GM15510 (cell line): ENCODE data around the gene RPL18.

Source experiments
- POLR2A ChIP-seq: IDR thresholded peaks from 3 replicates; pipeline ENCODE4 v1.6.1; 2011; ENCODE audit warnings: borderline replicate concordance; ENCODE audit not compliant: insufficient read length; ENCODE audit errors: extremely low read depth

RPL18 gene

GRCh38 chr19:48635263-48635965, 16.4 kb upstream of the RPL18 start:
- TF ChIP-seq POLR2A, result peak; percentile 51

GRCh38 chr19:48634424-48635262, 15.7 kb upstream of the RPL18 start:
- TF ChIP-seq POLR2A, result peak; percentile 58

GRCh38 chr19:48634036-48634342, 15.0 kb upstream of the RPL18 start:
- TF ChIP-seq POLR2A, result no peak

GRCh38 chr19:48633148-48634035, 14.4 kb upstream of the RPL18 start:
- no peak for TF ChIP-seq POLR2A

- no peak for TF ChIP-seq POLR2A
Measured at GRCh38 chr19:48632692-48633147, 13.7 kb upstream of the RPL18 start.

- no peak for TF ChIP-seq POLR2A
Measured at GRCh38 chr19:48631225-48631624, 12.2 kb upstream of the RPL18 start.

GRCh38 chr19:48630296-48631063, 11.5 kb upstream of the RPL18 start:
- no peak for TF ChIP-seq POLR2A

GRCh38 chr19:48629599-48630295, 10.8 kb upstream of the RPL18 start:
- no peak for TF ChIP-seq POLR2A

- TF ChIP-seq POLR2A, result no peak
Measured at GRCh38 chr19:48629297-48629598, 10.3 kb upstream of the RPL18 start.

GRCh38 chr19:48628486-48629296, 9.7 kb upstream of the RPL18 start:
- no peak for TF ChIP-seq POLR2A

- no peak for TF ChIP-seq POLR2A
Measured at GRCh38 chr19:48627865-48628314, 8.9 kb upstream of the RPL18 start.

GRCh38 chr19:48627201-48627864, 8.4 kb upstream of the RPL18 start:
- no peak for TF ChIP-seq POLR2A
